Astrocyte of the cerebellum (primary cell): Measurements from ENCODE around the gene MCFD2.

Experiments
- DNase-seq: peaks from one replicate; pipeline ENCODE4 v3.0.0-alpha.2; 2011; ENCODE audit warnings: low read depth
- H3K4me3 ChIP-seq: 2 replicates; pipeline ENCODE4 v1.5.1; 2011; ENCODE audit warnings: mild to moderate bottlenecking, low read depth, low read length, moderate library complexity
- CTCF ChIP-seq: IDR thresholded peaks from 2 replicates; pipeline ENCODE4 v1.5.1; 2012; ENCODE audit warnings: low read length, low read depth, moderate library complexity, mild to moderate bottlenecking; ENCODE audit errors: missing control alignments
- in situ Hi-C: cut with HindIII; loops from 2 replicates; pipeline ENCODE4 v1.10.0; 2017; ENCODE audit warnings: low sequenced_read_pairs

MCFD2 gene

GRCh38 chr2:46873604-46874068 is 42.0 kb downstream of the MCFD2 start:
- TF ChIP-seq CTCF = no peak
- in situ Hi-C loops = loop anchor here (5.0 kb wide), 2 partner anchors 66 to 221 kb away; no protein-coding TSS in a partner anchor
- DNase-seq = peak; percentile 83
- H3K4me3 ChIP-seq = no peak overlapping the region

GRCh38 chr2:46872902-46873603 is 42.6 kb downstream of the MCFD2 start:
- in situ Hi-C loops = loop anchor here (5.0 kb wide), 2 partner anchors 66 to 221 kb away; no protein-coding TSS in a partner anchor
- H3K4me3 ChIP-seq = no peak overlapping the region
- no peak for TF ChIP-seq CTCF
- DNase-seq = no peak

- no peak overlapping the region for H3K4me3 ChIP-seq
- TF ChIP-seq CTCF = no peak
- in situ Hi-C loops = loop anchor here (5.0 kb wide), 2 partner anchors 65 to 220 kb away; no protein-coding TSS in a partner anchor
- no peak for DNase-seq
These were observed 43.6 kb downstream of the MCFD2 start for GRCh38 chr2:46871976-46872381.

- TF ChIP-seq CTCF = no peak
- H3K4me3 ChIP-seq = no peak overlapping the region
- DNase-seq = no peak
- in situ Hi-C loops = loop anchor here (5.0 kb wide), 2 partner anchors 63 to 218 kb away; no protein-coding TSS in a partner anchor
These were observed 45.4 kb downstream of the MCFD2 start for GRCh38 chr2:46870051-46870839.

- no peak for TF ChIP-seq CTCF
- in situ Hi-C loops = loop anchor here (5.0 kb wide), 2 partner anchors 62 to 217 kb away; no protein-coding TSS in a partner anchor
- H3K4me3 ChIP-seq = no peak overlapping the region
- no peak for DNase-seq
These were observed 46.0 kb downstream of the MCFD2 start for GRCh38 chr2:46869621-46870020.

- in situ Hi-C loops = no loop called here
- no peak for TF ChIP-seq CTCF
- no peak overlapping the region for H3K4me3 ChIP-seq
- DNase-seq = no peak
These were observed 48.8 kb downstream of the MCFD2 start for GRCh38 chr2:46866770-46867246.
